GM12891 (cell line): ENCODE results near the gene MED29.

Experiments
- DNase-seq: peaks from one replicate; pipeline ENCODE4 v3.0.0; 2011; ENCODE audit warnings: low spot score; ENCODE audit not compliant: insufficient read length
- FAIRE-seq: peaks from 2 replicates; lab custom pipeline; 2011; peaks lifted over from hg19 to GRCh38; lab: Jason Lieb, UNC
- PAX5 ChIP-seq: IDR thresholded peaks from 2 replicates; pipeline ENCODE4 v1.6.1; 2011; ENCODE audit warnings: low read length, moderate library complexity, mild to moderate bottlenecking; ENCODE audit not compliant: insufficient read depth, severe bottlenecking
- POLR2A ChIP-seq: IDR thresholded peaks from 2 replicates; pipeline ENCODE4 v1.6.1; 2011; ENCODE audit warnings: low read depth, low read length, control low read depth
- POLR2AphosphoS5 ChIP-seq: IDR thresholded peaks from 2 replicates; pipeline ENCODE4 v1.6.1; 2011; ENCODE audit warnings: low read depth, low read length, control low read depth
- POU2F2 ChIP-seq: IDR thresholded peaks from 2 replicates; pipeline ENCODE4 v1.6.1; 2011; ENCODE audit warnings: low read depth, mild to moderate bottlenecking, control low read depth, low read length, moderate library complexity
- SPI1 ChIP-seq: IDR thresholded peaks from 2 replicates; pipeline ENCODE4 v1.6.1; 2011; ENCODE audit warnings: low read depth, low read length, control low read depth
- TAF1 ChIP-seq: IDR thresholded peaks from 2 replicates; pipeline ENCODE4 v1.6.1; 2011; ENCODE audit warnings: low read depth, low read length, control low read depth

Gene MED29

DNA sequence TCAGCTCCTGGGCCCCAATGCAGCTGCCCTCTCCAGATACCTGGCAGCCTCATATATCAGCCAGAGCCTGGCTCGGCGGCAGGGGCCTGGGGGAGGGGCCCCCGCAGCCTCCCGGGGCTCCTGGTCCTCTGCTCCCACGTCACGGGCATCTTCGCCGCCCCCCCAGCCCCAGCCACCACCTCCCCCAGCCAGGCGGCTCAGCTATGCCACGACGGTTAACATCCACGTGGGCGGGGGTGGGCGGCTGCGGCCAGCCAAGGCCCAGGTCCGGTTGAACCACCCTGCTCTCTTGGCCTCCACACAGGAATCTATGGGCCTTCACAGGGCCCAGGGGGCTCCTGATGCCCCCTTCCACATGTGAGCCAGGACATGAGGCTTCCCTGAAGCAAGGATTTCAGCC, 33.8 kb downstream of the MED29 start:
- FAIRE-seq (no peak), DNase-seq (no peak)
- TF ChIP-seq TAF1, result no peak
- no peak for TF ChIP-seq SPI1
- TF ChIP-seq POLR2AphosphoS5, result no peak
- no peak for TF ChIP-seq POLR2A
- no peak for TF ChIP-seq PAX5
- no peak for TF ChIP-seq POU2F2

GRCh38 chr19:39425744-39426143, 34.6 kb downstream of the MED29 start:
- TF ChIP-seq PAX5, result no peak
- no peak for TF ChIP-seq POLR2A
- no peak for TF ChIP-seq POLR2AphosphoS5
- no peak for TF ChIP-seq POU2F2
- TF ChIP-seq TAF1, result no peak
- no peak for TF ChIP-seq SPI1
- FAIRE-seq (no peak), DNase-seq (no peak)

DNA sequence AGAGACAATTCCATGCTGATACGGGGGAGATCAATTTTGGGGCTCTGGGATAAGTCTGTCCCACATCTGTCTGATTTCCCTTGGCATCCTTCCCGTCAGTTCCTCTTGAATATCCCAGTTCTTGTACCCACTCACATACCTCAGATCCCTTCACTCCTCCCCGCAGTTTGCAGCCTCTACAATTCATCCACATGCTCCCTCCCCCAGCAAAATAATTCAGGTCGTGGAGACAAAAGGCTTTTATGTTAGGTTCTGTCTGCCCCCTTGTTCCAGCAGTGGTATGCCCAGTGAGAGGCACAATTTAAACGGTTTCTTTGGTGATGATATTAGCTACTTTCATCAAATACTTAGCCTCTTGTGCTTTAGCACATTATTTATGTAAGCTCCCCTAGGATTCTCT, 35.0 kb downstream of the MED29 start:
- DNase-seq (no peak), FAIRE-seq (no peak)
- no peak for TF ChIP-seq TAF1
- TF ChIP-seq POLR2A, result no peak
- TF ChIP-seq SPI1, result no peak

- DNase-seq, result no peak
- no peak for FAIRE-seq
- TF ChIP-seq POU2F2 (no peak), SPI1 (no peak), POLR2A (no peak), POLR2AphosphoS5 (no peak), PAX5 (no peak), TAF1 (no peak)
These were observed 36.5 kb downstream of the MED29 start for GRCh38 chr19:39427707-39428106.

- no peak for TF ChIP-seq SPI1
- TF ChIP-seq POU2F2, result no peak
- no peak for TF ChIP-seq POLR2AphosphoS5
- no peak for TF ChIP-seq TAF1
- no peak for TF ChIP-seq PAX5
- FAIRE-seq, result no peak
- DNase-seq, result no peak
These were observed 37.3 kb downstream of the MED29 start for GRCh38 chr19:39428283-39429112.

- TF ChIP-seq POU2F2 (0 out of 2 replicates have a peak, but pooled peaks have one; percentile 8), POLR2AphosphoS5 (peak; percentile 56), POLR2A (0 out of 2 replicates have a peak, but pooled peaks have one; percentile 54), TAF1 (no peak)
- FAIRE-seq (no peak), DNase-seq (no peak)
These were observed 39.8 kb downstream of the MED29 start for GRCh38 chr19:39430675-39431593.

GRCh38 chr19:39432677-39433025, 41.5 kb downstream of the MED29 start:
- no peak for TF ChIP-seq POLR2AphosphoS5
- no peak for TF ChIP-seq TAF1
- TF ChIP-seq PAX5, result no peak
- TF ChIP-seq POU2F2, result no peak
- no peak for TF ChIP-seq POLR2A
- TF ChIP-seq SPI1, result no peak
- no peak for DNase-seq
- no peak for FAIRE-seq

- TF ChIP-seq PAX5, result no peak
- no peak for TF ChIP-seq POLR2A
- TF ChIP-seq POU2F2, result no peak
- peak; percentile 22 for TF ChIP-seq POLR2AphosphoS5
- TF ChIP-seq TAF1, result no peak
- FAIRE-seq, result no peak
- no peak for DNase-seq
These were observed 42.4 kb downstream of the MED29 start for GRCh38 chr19:39433480-39434079.

DNA sequence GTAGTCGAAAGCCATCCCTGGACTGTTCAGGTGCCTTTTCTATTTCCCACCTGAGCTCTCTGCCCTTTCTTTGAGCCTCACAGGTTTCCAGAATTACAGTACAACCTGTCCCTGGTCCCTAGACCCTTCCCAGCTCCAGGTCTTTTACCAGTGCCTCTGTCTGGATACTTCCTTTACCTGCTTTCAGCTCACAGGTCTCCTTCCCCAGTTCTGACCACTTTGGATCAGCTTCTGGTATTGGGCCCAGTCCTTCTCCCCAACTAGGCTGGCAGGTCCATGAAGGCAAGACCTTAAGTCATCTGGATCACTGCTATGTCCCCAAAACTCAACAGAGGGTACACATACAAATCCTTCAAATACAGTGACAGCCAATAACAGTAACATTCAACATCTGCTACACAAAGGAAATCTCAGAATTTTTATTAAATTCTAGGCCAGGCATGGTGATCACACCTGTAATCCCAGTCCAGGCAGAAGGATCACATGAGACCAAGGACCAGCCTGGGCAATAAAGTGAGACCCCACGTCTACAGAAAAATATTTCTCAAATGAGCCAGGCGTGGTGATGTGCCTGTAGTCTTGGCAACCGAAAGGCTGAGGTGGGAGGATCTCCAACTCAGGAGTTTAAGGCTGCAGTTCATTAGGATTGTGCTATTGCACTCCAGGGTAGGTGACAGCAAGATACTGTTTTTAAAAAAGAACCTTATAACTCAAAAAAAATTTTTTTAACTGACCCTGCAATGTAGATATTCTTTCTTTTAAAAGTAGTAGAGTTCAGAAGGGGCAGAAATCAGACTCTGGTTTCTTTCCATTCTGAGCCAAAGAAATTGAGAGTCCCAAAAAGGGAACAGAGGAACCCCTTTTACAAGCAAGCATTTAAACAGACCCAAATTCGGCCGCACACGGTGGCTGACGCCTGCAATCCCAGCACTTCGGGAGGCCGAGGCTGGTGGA, 43.2 kb downstream of the MED29 start:
- no peak for TF ChIP-seq SPI1
- TF ChIP-seq POLR2AphosphoS5, result 0 out of 2 replicates have a peak, but pooled peaks have one; percentile 11
- TF ChIP-seq POU2F2, result no peak
- no peak for DNase-seq
- no peak for FAIRE-seq
